MM.1S (cell line): Measurements from ENCODE around the gene C16orf78.

Source experiments
- DNase-seq: peaks from one replicate; pipeline ENCODE4 v3.0.0-alpha.2; 2015
- H2AFZ ChIP-seq: fragments of 300-600 bp; sonication (generic); 2 replicates; pipeline ENCODE4 v1.6.0; 2016; ENCODE audit warnings: antibody characterized with exemption, low read length
- H3F3A ChIP-seq: fragments of 300-600 bp; sonication (generic); 2 replicates; pipeline ENCODE4 v1.6.1; 2016; ENCODE audit warnings: mild to moderate bottlenecking, antibody characterized with exemption, low read length, moderate library complexity, mixed read lengths; ENCODE audit not compliant: insufficient read depth
- H3K27ac ChIP-seq: fragments of 300-600 bp; sonication (generic); 2 replicates; pipeline ENCODE4 v1.5.1; 2016; ENCODE audit warnings: mild to moderate bottlenecking, low read length
- H3K27me3 ChIP-seq: fragments of 300-600 bp; sonication (generic); replicated peaks from 2 replicates; pipeline ENCODE4 v1.6.0; 2016; ENCODE audit warnings: low read length; ENCODE audit not compliant: insufficient read depth
- H3K36me3 ChIP-seq: fragments of 300-600 bp; sonication (generic); replicated peaks from 2 replicates; pipeline ENCODE4 v1.6.1; 2016; ENCODE audit warnings: mild to moderate bottlenecking, low read length, mixed read lengths; ENCODE audit not compliant: insufficient read depth
- H3K4me1 ChIP-seq: fragments of 300-600 bp; sonication (generic); 2 replicates; pipeline ENCODE4 v1.6.1; 2016; ENCODE audit warnings: low read length, mixed read lengths
- H3K4me2 ChIP-seq: fragments of 300-600 bp; sonication (generic); 2 replicates; pipeline ENCODE4 v1.6.0; 2016; ENCODE audit warnings: low read depth, low read length
- H3K4me3 ChIP-seq: fragments of 300-600 bp; sonication (generic); 2 replicates; pipeline ENCODE4 v1.5.1; 2016; ENCODE audit warnings: low read length, mixed read lengths
- H3K79me2 ChIP-seq: fragments of 300-600 bp; sonication (generic); 2 replicates; pipeline ENCODE4 v1.6.1; 2016; ENCODE audit warnings: mixed run types, low read length, mixed read lengths
- H3K9ac ChIP-seq: fragments of 300-600 bp; sonication (generic); 2 replicates; pipeline ENCODE4 v1.6.1; 2016; ENCODE audit warnings: low read length, mixed read lengths
- H3K9me2 ChIP-seq: fragments of 300-600 bp; sonication (generic); replicated peaks from 2 replicates; pipeline ENCODE4 v1.6.1; 2016; ENCODE audit warnings: mild to moderate bottlenecking, low read length, mixed read lengths; ENCODE audit not compliant: insufficient read depth
- H3K9me3 ChIP-seq: fragments of 300-600 bp; sonication (generic); replicated peaks from 2 replicates; pipeline ENCODE4 v1.6.1; 2016; ENCODE audit warnings: mild to moderate bottlenecking, low read length, mixed read lengths; ENCODE audit not compliant: insufficient read depth
- H4K20me1 ChIP-seq: fragments of 300-600 bp; sonication (generic); 2 replicates; pipeline ENCODE4 v1.6.1; 2016; ENCODE audit warnings: mild to moderate bottlenecking, low read length, moderate library complexity, mixed read lengths; ENCODE audit not compliant: insufficient read depth
- CTCF ChIP-seq: fragments of 300-600 bp; sonication (generic); IDR thresholded peaks from 2 replicates; pipeline ENCODE4 v1.5.1; 2016; ENCODE audit warnings: antibody characterized with exemption, low read length, mixed read lengths
- EZH2 ChIP-seq: fragments of 300-600 bp; sonication (generic); optimal IDR thresholded peaks from 2 replicates; pipeline ENCODE3; 2017; ENCODE audit warnings: low read depth, mild to moderate bottlenecking, antibody characterized with exemption, low read length, mixed read lengths
- EZH2phosphoT487 ChIP-seq: fragments of 300-600 bp; sonication (generic); IDR thresholded peaks from 2 replicates; pipeline ENCODE4 v1.6.1; 2018; ENCODE audit warnings: antibody characterized with exemption, low read length

Gene C16orf78

GRCh38 chr16:49443576-49443975 is 70.0 kb downstream of the C16orf78 start:
- no peaks in the 10 kb centered on the region for H3K27me3 ChIP-seq

GRCh38 chr16:49446805-49447204 is 73.2 kb downstream of the C16orf78 start:
- Histone ChIP-seq H3K9me3 (no peaks in the 10 kb centered on the region), H3K9ac (no peak overlapping the region), H2AFZ (no peak overlapping the region), H3K79me2 (no peaks in the 10 kb centered on the region), H3K27ac (no peak overlapping the region), H3K9me2 (no peaks in the 10 kb centered on the region), H3K4me3 (no peak overlapping the region), H3K4me2 (no peak overlapping the region), H3F3A (0 out of 2 replicates have a peak, but pooled peaks cover under 1% of the 10 kb centered on the region), H3K4me1 (peaks cover 9% of the 10 kb centered on the region), H3K36me3 (no peaks in the 10 kb centered on the region), H4K20me1 (no peaks in the 10 kb centered on the region), H3K27me3 (no peaks in the 10 kb centered on the region)
- TF ChIP-seq EZH2 (no peak), EZH2phosphoT487 (no peak), CTCF (no peak)
- no peak for DNase-seq

More at GRCh38 chr16:49443576-49443975, 70.0 kb downstream of the C16orf78 start:
- Histone ChIP-seq H3K9me2 (no peaks in the 10 kb centered on the region), H4K20me1 (no peaks in the 10 kb centered on the region), H3K27ac (no peak overlapping the region), H3K4me3 (no peak overlapping the region), H3K79me2 (no peaks in the 10 kb centered on the region), H3K9ac (no peak overlapping the region), H3F3A (0 out of 2 replicates have a peak, but pooled peaks cover 3% of the 10 kb centered on the region), H3K9me3 (no peaks in the 10 kb centered on the region), H2AFZ (no peak overlapping the region), H3K4me2 (no peak overlapping the region), H3K4me1 (peaks cover 22% of the 10 kb centered on the region), H3K36me3 (no peaks in the 10 kb centered on the region)
- DNase-seq = no peak
- TF ChIP-seq CTCF = no peak
- no peak for TF ChIP-seq EZH2phosphoT487
- TF ChIP-seq EZH2 = no peak
